Renal cortical epithelial cell (primary cell): ENCODE data around the gene TMEM186. TPM values are rescaled to one million over a fixed set of nuclear protein-coding genes. Genes with fewer than 3 reads are reported as not detected.
"Not testable (repeated sequence)": the region's sequence is repeated elsewhere in the genome, so short reads cannot be mapped to it uniquely, and the experiment has no call there.

Experiments used
- DNase-seq: peaks from one replicate; pipeline ENCODE4 v3.0.0-alpha.2; 2011; ENCODE audit warnings: low read depth
- total RNA-seq: library from RNA; depleted of rRNA; stranded (reverse); fragments of >200 nt; gene quantifications from 2 replicates; pipeline ENCODE4 v1.2.3, GENCODE V29; 2014

Gene TMEM186
- total RNA-seq, 1 donor from 2014 or later: 9.5 TPM

DNA sequence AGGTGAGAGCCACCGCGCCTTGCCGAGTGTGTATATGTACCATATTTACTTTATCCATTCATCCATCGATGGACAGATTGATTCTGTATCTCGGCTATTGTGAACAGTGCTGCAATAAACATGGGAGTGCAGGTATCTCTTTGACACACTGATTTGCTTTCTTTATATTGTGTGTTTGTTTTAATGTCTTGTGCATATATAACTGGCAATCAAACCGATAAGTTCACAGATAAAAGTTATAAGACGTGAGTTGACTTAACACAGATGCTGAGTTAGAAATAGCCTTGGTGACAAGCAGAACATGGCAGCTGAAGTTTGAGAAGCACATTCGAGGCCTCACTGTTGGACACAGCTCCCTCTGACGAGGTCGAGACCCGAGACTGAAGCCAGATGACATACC lies 23.2 kb downstream of the TMEM186 start:
- no peak for DNase-seq

DNA sequence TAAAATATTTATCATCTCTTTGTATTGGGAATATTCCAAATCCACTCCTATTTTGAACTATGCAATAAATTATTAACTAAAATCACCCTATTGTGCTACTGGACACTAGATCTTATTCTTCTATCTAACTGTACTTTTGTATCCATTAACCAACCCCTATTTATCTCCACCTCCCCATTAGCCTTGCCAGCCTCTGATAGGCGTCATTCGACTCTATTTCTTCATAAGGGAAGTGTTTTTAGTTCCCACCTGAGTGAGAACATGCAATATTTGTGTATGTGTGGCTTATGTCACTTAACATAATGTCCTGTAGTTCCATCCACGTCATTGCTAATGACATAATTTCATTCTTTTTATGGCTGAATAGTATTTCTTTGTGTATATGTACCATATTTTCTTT lies 23.9 kb downstream of the TMEM186 start:
- DNase-seq: no peak

DNA sequence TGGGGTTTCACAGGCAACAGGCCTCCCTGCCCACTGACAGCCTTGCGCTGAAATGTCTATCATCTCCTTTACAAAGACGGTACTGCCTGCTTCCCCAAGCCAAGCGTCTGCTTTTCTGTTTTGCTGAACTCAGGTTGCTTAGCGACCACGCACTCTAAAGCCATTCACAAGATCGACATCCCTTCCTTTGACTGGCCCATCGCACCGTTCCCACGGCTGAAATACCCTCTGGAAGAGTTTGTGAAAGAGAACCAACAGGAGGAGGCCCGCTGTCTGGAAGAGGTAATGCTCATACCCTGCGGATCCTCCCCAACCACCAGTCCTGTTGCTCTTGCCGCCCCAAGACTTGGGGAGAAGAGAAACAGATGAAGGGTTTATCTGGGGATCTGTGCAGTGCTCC lies 28.7 kb downstream of the TMEM186 start:
- DNase-seq: no peak

GRCh38 chr16:8768283-8768682 lies 29.2 kb downstream of the TMEM186 start:
- no peak for DNase-seq

DNA sequence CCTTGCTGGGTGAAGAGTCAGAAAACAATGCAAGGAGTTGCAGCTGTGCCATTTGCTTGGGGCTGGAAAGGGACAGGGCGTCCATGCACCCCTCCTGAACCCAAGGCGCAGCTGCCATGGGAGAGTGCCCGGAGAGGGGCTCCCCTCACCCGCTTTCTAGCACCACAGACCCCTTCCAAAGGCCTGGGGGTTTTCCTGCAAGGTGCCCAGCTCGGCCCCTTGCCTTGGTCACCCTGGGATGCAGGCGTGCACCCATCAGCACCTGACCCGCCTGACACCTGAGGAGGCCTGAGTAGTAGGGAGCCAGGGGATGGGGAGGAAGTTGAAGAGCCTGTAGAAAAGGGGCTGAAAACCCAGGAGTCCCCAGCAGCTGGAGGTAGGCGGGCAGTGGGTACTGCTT lies 30.3 kb downstream of the TMEM186 start:
- DNase-seq: no peak

DNA sequence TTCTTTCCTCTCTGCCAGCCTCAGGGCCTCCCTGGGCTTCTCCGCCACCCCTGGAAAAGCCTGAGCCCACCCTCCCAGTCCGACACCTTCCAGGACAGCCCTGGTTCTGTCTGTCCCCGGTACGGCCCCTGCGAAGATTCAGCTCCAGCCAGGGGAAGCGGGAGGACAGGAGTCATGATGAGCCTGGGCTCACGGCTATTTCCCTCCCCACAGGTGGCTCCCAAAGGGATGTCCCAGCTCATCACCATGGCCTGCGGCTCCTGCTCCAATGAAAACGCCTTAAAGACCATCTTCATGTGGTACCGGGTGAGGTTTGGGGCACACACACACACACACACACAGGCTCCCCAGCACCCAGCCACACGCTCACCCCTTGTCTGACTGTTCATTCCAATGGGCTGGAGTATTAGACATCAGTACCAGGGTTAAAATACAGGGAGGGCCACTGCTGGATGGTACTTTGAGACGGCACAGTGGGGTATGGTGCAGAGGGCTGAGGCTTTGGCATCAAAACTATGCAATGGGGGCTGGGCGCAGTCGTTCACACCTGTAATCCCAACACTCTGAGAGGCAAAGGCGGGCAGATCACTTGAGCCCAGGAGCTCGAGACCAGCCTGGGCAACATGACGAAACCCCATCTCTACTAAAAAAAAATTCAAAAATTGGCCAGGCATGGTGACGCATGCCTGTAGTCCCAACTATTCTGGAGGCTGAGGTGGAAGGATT lies 32.8 kb downstream of the TMEM186 start:
- DNase-seq: no peak

DNA sequence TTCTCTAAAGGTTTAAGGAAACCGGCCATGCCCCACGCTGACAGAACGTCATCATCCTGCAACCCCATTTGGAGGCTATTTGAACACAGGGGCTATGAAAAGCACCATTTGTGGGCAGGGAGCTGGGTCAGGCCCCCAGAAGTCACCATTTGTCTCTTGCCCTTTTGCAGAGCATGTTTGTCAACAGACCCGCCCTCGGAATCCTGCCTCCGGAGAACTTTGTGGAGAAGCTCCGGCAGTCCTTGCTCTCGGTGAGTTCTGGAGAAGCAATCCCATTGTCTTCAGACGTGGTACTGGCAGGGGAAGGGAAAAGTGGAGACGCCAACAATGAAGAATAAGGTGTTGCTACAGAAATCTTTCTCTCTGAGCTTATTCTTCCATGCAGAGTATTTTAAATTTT lies 33.5 kb downstream of the TMEM186 start:
- DNase-seq: no peak

DNA sequence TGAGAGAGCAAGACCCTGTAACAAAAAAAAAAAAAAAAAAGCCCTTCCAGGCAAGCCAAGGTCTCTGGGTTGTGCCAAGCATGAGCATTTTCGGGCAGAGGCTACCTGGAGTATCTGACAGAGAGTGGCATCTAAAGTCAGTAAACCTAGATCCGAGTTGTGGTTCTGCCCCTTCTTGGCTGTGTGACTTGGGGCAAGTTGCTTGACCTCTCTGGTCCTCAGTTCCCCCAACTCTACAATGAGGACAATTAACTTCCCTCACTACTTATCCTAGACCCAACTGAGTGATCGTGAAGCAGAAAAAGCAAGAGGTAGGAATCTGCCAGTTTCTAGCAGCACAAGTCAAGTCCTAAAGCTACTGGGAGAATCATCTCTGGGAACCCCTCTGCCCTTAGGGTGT lies 34.4 kb downstream of the TMEM186 start:
- no peak for DNase-seq

DNA sequence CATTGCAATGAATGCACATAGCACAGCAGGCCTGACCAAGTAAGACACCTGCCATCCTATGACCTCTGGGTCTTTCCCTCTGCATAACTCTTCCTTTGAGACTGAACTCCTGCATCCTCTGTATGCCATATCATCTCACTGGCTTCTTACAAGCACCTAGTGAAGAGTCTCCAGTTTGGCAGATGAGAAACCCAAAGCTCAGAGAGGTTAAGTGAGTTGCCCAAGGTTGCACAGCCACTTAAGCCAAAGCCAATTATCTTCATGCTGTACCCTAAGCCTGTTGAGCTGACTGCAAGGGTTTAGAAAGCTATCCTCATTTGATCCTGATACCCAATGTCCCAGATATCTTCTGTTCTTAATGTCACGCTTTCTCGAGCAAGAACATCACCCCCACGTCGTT lies 35.2 kb downstream of the TMEM186 start:
- DNase-seq: no peak

DNA sequence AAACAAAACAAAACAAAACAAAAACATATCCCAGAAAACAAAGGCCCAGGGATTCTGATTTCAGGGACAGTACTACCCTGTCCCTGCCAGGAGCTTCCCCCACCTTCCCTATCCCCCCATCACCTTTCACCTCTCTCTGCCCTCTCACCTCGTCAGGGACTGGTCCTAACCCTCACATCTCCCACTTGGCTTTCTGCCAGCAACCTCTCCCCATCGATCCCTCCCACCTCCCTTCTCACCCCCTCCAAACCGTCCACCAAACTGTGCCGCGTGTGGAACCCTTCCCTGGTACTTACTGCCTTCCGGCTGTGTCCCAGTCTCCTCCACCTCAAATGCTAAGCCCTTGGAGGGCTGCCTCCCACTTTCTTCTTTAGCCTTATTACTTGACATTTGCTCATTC lies 36.4 kb downstream of the TMEM186 start:
- no peak for DNase-seq

GRCh38 chr16:8760021-8760420 lies 37.4 kb downstream of the TMEM186 start:
- no peak for DNase-seq

DNA sequence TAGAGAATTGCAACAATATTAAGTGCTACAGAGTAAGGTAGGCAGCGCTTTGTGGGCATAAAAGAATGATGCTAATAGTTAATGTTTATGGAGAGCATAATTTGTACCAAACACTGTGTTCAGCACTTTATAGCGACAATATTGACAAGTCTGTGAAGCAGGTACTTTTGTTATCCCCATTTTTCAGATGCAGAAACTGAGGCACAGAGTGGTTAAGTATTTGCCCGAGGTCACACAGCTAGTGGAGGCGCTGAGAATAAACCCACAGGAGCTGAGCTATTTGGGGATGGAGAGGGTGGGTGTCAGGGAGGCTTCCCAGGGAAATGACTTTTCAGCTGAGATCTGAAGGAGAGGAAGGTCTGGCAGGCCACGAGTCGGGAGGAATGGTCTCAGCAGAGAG lies 39.4 kb downstream of the TMEM186 start:
- DNase-seq: no peak

DNA sequence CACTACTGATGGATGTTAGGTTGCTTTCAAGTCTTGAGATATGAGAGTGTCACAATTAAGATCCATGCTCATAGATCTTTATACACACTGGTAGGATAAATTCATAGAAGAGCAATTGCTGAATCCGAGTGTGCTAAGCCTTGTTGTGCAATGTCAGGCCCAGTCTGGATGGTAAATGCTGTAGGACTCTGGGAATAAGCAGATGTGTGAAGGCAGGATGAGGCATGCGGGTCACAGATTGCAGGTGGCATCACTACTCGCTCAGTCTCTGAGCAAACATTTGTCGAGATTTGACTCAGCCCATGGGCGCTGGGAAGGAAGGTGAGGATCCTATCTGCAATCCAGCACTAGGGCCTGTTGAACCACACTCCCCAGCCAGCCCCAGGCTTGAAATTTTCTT lies 40.7 kb downstream of the TMEM186 start:
- DNase-seq: no peak

GRCh38 chr16:8753416-8754054 lies 43.9 kb downstream of the TMEM186 start:
- no peak for DNase-seq

- no peak for DNase-seq
Measured at GRCh38 chr16:8752706-8753105, 44.7 kb downstream of the TMEM186 start.

DNA sequence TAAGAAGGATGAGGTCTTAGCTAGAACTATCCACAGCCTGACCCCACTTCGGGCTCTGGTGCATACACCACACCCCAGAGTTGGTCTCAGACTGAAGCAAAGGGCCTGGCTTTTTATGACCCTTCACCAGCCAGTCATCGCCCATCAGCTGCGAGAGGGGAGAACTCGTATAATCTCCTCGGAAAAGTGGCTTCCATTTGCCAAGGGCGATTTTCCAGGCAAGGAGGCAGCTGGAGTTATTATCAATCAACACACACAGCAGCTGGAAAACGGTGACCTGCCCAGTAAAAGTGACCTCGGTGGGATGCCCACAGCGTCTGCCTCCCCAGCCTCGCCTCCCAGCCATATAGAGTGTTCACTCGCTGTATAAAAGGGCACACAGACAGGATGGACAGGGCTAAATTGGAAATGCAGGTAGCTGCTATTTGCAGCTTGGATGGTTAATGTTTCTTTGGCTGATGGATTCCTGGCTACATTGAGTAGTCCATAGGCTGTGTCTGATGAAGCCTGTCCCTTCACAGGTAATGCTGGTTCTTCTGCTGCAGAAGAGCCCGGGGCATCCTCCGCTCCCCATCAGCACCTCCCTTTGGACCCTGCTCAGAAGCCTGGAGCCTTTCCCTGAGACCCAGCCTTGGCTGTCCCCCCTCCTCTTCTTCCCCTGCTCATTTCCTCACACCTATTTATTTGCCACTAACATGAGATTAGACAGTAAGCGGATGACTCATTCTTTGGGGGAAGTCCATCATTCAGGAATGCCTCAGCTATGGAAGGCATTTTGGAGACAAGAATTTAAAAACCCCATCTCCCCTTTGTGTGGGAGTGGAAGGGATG lies 45.7 kb downstream of the TMEM186 start:
- DNase-seq: peak; percentile 90

GRCh38 chr16:8748944-8749343 lies 48.5 kb downstream of the TMEM186 start:
- DNase-seq: not testable (repeated sequence)

Other genes with a start within 250 kb of the TMEM186 start
- gene TMEM114, start 207.1 kb downstream of the TMEM186 start, total RNA-seq: not detected in 2 replicates
- gene METTL22, start 175.9 kb downstream of the TMEM186 start, total RNA-seq: 16.5 and 17.0 TPM in 2 replicates
- gene ABAT, start 123.0 kb downstream of the TMEM186 start, total RNA-seq: 3.8 and 5.9 TPM in 2 replicates
- 23.6 and 41.1 TPM in 2 replicates for gene PMM2, start 200 bp upstream of the TMEM186 start, total RNA-seq
- gene CARHSP1, start 71.4 kb upstream of the TMEM186 start, total RNA-seq: 125 and 303 TPM in 2 replicates
- not detected in 2 replicates for gene LITAFD, start 84.7 kb upstream of the TMEM186 start, total RNA-seq
- gene USP7, start 166.3 kb upstream of the TMEM186 start, total RNA-seq: 34.6 and 70.4 TPM in 2 replicates